ENCODE measurements around the gene WNT6. TPM values are rescaled to one million over a fixed set of nuclear protein-coding genes. Genes with fewer than 3 reads are reported as not detected.
A peak's percentile ranks its signal among the peaks of the same experiment; 100 is the strongest.

WNT6 gene
- total and polyA plus RNA-seq, 10 of the 15 experiments (the other 5 are each of a cell fraction or from before 2014, with no cell fraction given): 0.11 to 0.44 (median 0.22) TPM; not detected in 5

DNA sequence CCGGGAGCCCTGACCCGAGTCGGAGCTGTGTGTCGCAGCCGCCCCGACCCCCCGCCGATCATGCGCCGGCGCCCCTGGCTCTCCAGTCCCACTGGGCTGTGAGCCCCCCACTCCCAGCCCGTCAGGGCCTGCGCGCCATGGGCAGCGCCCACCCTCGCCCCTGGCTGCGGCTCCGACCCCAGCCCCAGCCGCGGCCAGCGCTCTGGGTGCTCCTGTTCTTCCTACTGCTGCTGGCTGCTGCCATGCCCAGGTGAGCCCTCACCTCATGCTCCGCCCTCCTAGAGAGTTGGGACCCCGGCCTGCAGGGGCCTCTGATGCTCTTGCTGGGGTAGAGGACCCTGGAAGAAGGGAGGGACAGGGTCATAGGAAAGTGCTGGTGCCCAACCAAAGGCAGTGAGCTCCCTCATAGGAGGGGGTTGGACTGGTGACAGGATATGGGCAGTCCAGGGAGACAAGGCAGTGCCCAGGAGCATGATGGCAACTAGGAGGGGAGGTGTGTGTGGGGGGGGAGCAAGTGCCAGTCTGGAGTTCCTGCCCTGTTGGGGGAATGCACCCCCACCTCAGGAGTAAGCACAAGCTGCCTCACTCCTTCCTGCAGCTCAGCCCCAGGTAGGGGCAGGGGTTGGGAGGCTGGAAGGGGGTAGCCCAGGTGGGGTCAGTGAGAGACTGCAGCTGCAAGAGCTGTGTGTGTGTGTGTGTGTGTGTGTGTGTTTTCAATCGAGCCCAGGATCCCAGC is 21.4 kb downstream of the WNT6 start:
- WGBS (ENCODE audit: insufficient coverage, insufficient replicate concordance, low lambda C conversion rate, missing lambda C conversion rate): 8% methylated on average over 13 of the region's 24 CpGs
- in situ Hi-C loops (cut with MboI) (no loop called here), intact Hi-C loops (cut with micrococcal nuclease; ENCODE audit: unreplicated experiment) (loop anchor here (1.0 kb wide), 1 partner anchor 15 kb away; no protein-coding TSS in a partner anchor)
- peak overlapping the region; percentile 82 for H3K9ac ChIP-seq (ENCODE audit: control insufficient read depth, insufficient read depth, low read length)
- no peaks in the 10 kb centered on the region for H3K27me3 ChIP-seq (replicated peaks in 1 of 2; ENCODE audit: control insufficient read depth in 2 of 2, insufficient read depth in 2 of 2, low read length in 1 of 2)
- POLR2A ChIA-PET: interaction anchor here (0.6 to 10.6 kb wide), 5 partner anchors 14 to 594 kb away, joined by 3 to 360 read pairs (median 3); partner anchors contain the start of gene TTLL4
- H3K4me3 ChIP-seq: peak overlapping the region; percentile 96
- H2AFZ ChIP-seq (ENCODE audit: control insufficient read depth, low read depth, low read length): no peak overlapping the region
- H3K9me3 ChIP-seq (replicated peaks; ENCODE audit: control insufficient read depth, insufficient read depth, low read length): no peaks in the 10 kb centered on the region
- no peak for FAIRE-seq
- RAD21 ChIA-PET (ENCODE audit: unreplicated experiment): interaction anchor here (0.6 to 16.0 kb wide), 3 partner anchors 14 to 590 kb away, joined by 3 to 871 read pairs (median 3); no protein-coding TSS in a partner anchor
- CTCF ChIA-PET: interaction anchor here (0.6 to 21.9 kb wide), 3 partner anchors 20 to 349 kb away, joined by 3 to 1364 read pairs (median 3); no protein-coding TSS in a partner anchor
- DNase-seq (ENCODE audit: low read depth, low spot score): no peak
- peaks cover 55% of the 10 kb centered on the region for H3K79me2 ChIP-seq (ENCODE audit: control insufficient read depth, insufficient read depth, low read length)
- H4K20me1 ChIP-seq (ENCODE audit: control insufficient read depth, insufficient read depth): no peaks in the 10 kb centered on the region
- H3K27ac ChIP-seq (ENCODE audit: control insufficient read depth, insufficient read depth): peak overlapping the region; percentile 52
- SMC1A ChIA-PET (ENCODE audit: uncharacterized antibody, unreplicated experiment): interaction anchor here (1.6 to 15.8 kb wide), 2 partner anchors 10 to 15 kb away, joined by 4 to 780 read pairs; no protein-coding TSS in a partner anchor
- TF ChIP-seq ATF7 (IDR thresholded peaks at IDR 0.05; ENCODE audit: low read depth): no peak
- TF ChIP-seq, protein P1, sequence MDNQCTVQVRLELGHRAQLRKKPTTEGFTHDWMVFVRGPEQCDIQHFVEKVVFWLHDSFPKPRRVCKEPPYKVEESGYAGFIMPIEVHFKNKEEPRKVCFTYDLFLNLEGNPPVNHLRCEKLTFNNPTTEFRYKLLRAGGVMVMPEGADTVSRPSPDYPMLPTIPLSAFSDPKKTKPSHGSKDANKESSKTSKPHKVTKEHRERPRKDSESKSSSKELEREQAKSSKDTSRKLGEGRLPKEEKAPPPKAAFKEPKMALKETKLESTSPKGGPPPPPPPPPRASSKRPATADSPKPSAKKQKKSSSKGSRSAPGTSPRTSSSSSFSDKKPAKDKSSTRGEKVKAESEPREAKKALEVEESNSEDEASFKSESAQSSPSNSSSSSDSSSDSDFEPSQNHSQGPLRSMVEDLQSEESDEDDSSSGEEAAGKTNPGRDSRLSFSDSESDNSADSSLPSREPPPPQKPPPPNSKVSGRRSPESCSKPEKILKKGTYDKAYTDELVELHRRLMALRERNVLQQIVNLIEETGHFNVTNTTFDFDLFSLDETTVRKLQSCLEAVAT (IDR thresholded peaks at IDR 0.05): peak; percentile 61
- BruUV-seq (replicated peaks): no TSS peak
- H3K4me2 ChIP-seq (ENCODE audit: control insufficient read depth, insufficient read depth): peak overlapping the region; percentile 84
- H3K4me1 ChIP-seq (ENCODE audit: control insufficient read depth, insufficient read depth, low read length): peaks cover 58% of the 10 kb centered on the region
- H3K36me3 ChIP-seq (ENCODE audit: control insufficient read depth in 2 of 2, insufficient read depth in 2 of 2, low read length in 1 of 2): peaks cover 0 to 5% of the 10 kb centered on the region in 2 experiments; a peak in 1 of 4 replicates
- peak; percentile 1; the same call in 2 of the 3 replicates for ATAC-seq
